Medulla oblongata (tissue), 1 donor: ENCODE data around the gene TBC1D12.
"Not testable (repeated sequence)": the region's sequence is repeated elsewhere in the genome, so short reads cannot be mapped to it uniquely, and the experiment has no call there.

Experiments
- DNase-seq: peaks from one replicate; pipeline ENCODE4 v3.0.0-alpha.2; 2015; ENCODE audit errors: extremely low spot score

Gene TBC1D12

DNA sequence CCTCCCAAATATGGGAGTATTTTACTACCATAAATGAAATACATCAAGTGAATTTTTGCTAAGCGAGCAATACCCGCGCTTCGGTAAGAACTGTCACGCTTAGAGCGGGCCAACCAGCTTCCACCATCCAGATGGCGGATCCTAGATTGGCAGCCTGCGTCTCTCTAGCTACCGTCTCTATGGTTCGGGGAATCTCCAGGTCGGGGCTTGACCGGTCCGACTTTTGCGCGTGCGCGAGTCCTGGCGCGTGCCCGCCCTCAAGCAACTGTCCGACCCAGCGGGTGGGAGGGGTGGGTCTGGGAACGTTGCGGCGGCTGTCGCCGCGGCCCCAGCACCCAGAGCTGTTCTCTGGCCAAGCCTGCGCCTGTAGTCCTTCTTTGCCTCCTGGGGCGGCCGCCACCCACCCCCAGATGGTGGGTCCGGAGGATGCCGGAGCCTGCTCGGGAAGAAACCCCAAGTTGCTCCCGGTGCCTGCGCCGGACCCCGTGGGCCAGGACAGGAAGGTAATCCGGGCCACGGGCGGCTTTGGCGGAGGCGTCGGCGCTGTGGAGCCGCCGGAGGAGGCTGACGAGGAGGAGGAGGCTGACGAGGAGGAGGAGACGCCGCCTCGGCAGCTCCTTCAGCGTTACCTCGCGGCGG, at the start of gene TBC1D12:
TBC1D12 (plus strand) TSS at position 338 of the 639 bp plus-strand sequence; CDS start at position 411, 73 bp downstream.
- DNase-seq: peak; percentile 97

DNA sequence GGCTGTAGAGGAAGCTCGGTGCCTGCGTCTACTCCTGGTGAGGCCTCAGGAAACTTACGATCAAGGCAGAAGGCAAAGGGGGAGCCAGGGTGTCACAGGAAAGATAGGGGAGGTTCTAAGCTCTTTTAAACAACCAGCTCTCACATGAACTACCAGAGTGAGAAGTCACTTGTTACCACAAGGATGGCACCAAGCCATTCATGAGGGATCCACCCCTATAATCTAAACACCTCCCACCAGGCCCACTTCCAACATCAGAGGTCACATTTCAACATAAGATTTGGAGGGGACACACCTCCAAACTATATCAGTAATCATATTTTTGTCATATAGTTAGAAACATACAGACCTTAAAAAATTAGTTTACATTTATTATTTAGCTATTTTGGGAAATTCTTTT, 49.0 kb upstream of the TBC1D12 start:
- DNase-seq: no peak

DNA sequence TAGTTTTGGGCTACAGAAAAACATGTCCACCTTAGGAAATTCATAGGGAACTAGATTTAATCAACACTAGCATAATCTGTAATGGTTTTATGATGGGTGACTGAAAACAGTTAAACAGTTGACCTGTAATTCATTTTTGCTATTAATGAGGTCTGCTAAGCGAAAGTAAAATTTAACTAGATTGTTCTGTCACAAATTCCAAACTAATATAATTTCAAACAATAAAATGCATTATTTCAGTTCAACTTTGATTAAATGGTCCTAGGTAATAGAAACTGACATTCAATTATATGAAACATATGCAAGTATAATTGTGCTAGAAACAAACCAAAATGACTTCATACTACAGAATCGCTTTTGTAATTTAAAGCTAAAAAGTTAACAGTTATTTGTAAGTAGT, 46.5 kb upstream of the TBC1D12 start:
- DNase-seq: no peak

GRCh38 chr10:94357193-94357592, 45.1 kb upstream of the TBC1D12 start:
- DNase-seq: no peak

DNA sequence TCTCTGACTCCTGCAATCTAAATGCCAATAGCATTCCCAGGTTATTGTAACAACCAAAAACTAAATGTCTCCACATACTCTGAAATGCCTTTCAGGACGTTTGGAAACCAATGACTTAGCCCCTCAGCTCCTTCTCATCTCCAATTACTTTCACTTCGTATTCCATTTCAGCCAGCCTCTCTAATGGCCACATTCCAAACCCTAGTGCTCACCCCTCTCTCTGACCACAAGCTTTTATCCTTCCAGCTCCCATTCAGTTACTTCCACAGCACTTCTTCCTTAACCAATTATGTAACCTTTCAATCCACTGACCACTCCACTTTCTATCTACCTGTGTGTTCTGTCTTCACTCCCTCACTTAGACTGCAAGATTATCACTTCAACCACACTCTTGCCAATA, 43.9 kb upstream of the TBC1D12 start:
- no peak for DNase-seq

GRCh38 chr10:94361171-94361794, 41.1 kb upstream of the TBC1D12 start:
- DNase-seq: no peak

DNA sequence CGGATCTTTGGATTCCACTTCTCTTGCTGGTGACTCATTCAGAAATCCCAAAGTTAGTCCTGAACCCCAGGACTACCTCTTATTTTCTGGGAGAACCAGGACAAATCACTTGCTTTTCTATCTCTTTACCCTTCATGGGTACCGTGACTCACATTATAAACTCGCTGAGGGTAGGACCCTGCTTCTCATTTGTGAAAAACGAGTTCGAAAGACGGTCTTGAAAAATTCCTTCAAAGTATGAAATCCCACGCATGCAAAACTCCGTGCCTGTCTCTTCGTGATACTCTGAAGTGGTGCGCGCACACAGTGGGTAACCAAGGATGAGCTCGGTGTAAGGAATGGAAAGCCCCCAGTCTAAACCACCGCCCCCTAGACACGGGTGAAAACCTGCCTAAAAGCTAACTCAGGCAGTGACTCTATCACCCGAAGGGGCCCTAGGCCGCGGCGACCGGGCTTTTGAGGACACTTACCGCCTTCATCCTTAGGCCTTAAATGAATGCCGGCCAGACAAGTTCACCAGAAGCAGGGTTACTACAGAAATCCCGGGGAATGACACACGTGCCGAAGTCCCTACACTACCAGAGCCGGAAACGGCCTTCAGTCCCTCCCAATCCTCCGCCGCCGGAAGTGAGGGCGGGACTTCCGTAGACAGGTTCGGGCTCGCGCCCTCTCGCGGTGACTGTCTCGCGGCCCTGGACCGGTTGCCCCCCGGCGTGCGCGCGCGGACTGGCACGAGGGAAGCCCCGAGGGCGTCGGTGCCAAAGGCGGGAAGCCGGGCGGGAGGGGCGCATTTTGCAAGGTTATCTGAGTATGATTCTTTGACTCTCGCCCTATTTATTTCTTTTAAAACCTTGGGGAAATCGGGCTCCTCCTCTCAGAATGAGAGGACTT, 39.7 kb upstream of the TBC1D12 start, which contains the start of gene NOC3L:
NOC3L (minus strand) TSS at position 580 of the 891 bp plus-strand sequence; CDS start at position 479, 101 bp downstream.
- peak; percentile 98 for DNase-seq

- no peak for DNase-seq
Measured at GRCh38 chr10:94363251-94363565, 39.1 kb upstream of the TBC1D12 start.

DNA sequence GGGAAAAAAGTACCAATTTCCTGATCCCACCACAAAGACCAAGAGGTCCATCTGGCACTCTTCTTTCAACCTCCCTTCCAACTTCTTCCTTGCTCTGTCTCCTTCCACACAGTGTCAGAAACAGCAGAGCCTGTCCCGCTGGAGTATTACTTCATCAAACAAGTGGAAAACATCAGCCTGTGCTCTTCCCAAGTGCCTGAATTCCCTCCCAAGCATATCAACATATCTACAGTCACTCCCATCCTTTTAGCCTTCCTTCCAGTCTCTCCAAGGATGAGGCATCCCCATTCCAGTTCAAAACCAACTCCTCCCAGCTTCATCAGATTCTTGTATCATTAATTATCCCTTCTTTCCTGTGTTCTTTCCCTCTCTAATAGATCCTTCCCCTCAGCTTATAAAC, 37.9 kb upstream of the TBC1D12 start:
- no peak for DNase-seq

DNA sequence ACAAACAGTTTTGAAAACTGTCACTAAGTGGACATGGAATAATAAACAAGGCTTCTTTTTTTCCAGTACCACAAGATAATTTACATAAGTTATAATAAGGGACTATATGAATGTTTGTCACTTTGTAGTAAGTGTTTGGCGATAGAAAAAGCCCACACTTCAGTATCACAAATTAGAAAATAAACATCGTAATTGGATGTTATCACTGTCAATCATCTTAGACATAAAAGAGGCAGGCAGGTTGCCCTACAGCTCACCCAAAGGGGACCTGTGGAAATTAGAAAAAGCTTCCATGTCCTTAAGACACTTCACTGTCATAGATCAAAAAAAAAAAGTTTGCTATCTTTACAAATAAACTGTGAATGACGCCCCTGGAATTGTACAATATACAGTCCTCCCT, 36.0 kb upstream of the TBC1D12 start:
- DNase-seq: no peak

- DNase-seq: peak; percentile 81
Measured at GRCh38 chr10:94370501-94370900, 31.8 kb upstream of the TBC1D12 start.

- DNase-seq: no peak
Measured at GRCh38 chr10:94375374-94375773, 27.0 kb upstream of the TBC1D12 start.

- no peak for DNase-seq
Measured at GRCh38 chr10:94376865-94377264, 25.5 kb upstream of the TBC1D12 start.

GRCh38 chr10:94383530-94383929, 18.8 kb upstream of the TBC1D12 start:
- DNase-seq: no peak

- not testable (repeated sequence) for DNase-seq
Measured at GRCh38 chr10:94385733-94386132, 16.6 kb upstream of the TBC1D12 start.

GRCh38 chr10:94392117-94392516, 10.2 kb upstream of the TBC1D12 start:
- not testable (repeated sequence) for DNase-seq

DNA sequence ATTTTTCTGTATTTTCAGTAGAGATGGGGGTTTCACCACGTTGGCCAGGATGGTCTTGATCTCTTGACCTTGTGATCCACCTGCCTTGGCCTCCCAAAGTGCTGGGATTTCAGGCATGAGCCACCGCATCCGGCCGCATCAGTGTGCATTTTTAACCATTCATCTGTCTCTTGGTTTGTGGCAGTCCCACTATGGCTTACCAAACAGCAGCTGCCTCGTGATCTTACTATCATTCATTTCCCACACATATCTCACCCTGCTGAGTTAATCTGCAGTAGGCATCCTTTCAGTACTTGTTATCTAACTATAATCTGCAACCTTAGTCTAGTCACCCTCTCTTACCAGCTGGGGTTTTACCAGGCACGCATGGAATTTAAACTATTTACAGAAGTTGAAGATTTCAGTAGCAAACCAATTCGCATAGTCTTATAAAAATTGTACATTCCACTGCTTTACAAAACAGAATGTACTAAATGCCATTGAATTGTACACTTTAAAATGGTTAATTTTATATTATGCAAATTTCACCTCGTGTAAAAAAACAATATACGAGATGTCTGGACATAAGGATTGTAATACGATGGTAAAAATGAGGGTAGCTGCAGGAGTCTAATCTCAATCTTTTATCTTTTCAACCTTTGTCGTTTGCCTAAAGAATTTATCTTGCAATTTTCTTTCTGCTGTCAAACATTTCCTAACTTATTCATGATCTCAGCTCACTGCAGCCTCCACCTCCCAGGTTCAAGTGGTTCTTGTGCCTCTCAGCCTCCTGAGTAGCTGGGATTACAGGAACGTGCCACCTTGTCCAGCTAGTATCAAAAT, 4.6 kb upstream of the TBC1D12 start:
- no peak for DNase-seq

DNA sequence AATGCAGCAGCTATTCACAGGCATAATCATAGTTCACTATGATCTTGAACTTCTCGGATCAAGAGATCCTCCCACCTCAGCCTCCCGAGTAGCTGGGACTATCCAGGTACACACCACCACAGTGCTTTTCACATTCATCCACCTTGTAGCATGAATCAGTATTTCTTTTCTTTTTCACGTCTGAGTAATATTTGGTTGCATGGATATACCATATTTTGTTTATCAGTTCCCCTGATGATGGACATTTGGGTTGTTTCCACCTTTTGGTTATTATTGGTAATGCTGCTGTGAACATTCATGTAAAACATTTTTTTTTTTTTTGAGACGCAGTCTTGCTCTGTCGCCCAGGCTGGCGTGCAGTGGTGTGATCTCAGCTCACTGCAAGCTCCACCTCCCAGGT, 3.6 kb upstream of the TBC1D12 start:
- DNase-seq: no peak

DNA sequence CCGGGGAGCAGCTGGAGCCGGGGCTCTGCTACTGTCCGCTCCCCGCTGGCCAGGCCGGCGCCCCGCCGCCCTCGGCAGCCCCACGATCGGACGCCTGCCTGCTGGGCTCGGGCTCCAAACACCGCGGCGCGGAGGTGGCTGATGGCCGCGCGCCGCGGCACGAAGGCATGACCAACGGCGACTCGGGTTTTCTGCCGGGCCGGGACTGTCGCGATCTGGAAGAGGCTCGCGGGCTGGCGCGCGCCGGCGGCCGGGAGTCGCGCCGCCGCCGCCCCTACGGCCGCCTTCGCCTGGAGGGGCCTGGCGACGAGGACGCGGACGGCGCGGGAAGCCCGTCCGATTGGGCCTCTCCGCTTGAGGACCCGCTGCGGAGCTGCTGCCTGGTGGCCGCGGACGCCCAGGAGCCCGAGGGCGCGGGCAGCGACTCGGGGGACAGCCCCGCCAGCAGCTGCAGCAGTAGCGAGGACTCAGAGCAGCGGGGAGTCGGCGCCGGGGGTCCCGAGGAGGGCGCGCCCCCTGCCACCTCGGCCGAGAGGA, 570 bp downstream of the TBC1D12 start:
- no peak for DNase-seq

GRCh38 chr10:94403380-94404213, 1.3 kb downstream of the TBC1D12 start:
- peak; percentile 74 for DNase-seq

DNA sequence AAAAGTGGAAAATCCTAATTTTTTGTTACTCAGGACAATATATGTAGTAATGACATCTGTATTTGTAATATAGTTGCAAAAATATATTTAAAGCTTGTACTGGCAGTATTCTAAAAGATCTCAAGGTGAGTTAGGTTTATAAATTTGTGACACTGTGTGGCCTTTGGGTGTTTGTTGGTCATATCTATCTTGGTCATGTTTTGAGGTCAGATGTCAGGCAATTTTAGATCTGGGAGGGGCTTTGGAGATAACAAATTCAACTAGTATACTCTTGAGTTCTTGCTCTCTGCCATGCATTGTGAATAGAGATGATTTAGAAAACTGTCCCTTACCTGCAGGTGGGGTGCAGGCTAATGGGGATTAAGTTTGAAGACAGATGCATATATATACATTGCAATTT, 3.1 kb downstream of the TBC1D12 start:
- DNase-seq: no peak
